NCI-H774 (cell line): ENCODE data around the gene CDC20.
"Not testable (repeated sequence)": the region's sequence is repeated elsewhere in the genome, so short reads cannot be mapped to it uniquely, and the experiment has no call there.

Experiments used
- DNase-seq: peaks from one replicate; lab custom pipeline; 2025; lab: John Stamatoyannopoulos, UW

CDC20 gene

GRCh38 chr1:43383449-43383848 lies 24.7 kb downstream of the CDC20 start:
- DNase-seq, result no peak

DNA sequence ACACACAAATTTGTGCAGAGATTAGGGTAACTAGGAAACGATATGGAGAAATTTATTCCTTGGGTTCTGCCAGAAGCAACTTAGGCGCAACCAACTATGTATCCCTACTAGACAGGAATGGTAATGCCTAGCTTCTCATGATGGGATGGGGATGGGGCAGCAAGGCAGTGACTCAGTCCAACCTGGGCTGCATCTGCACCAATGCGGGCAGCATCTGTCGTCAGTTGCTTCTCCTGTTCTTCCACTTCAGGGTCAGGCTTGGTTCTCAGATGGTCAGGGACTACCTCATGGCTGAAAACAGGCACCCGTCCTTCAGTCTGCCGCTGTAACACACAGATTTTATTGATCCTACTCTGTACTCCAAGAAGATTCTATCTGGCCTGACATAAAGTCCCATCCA lies 27.9 kb downstream of the CDC20 start:
- no peak for DNase-seq

- DNase-seq, result no peak
Observed at GRCh38 chr1:43387976-43388599, 29.3 kb downstream of the CDC20 start.

- no peak for DNase-seq
Observed at GRCh38 chr1:43388613-43389012, 29.8 kb downstream of the CDC20 start.

DNA sequence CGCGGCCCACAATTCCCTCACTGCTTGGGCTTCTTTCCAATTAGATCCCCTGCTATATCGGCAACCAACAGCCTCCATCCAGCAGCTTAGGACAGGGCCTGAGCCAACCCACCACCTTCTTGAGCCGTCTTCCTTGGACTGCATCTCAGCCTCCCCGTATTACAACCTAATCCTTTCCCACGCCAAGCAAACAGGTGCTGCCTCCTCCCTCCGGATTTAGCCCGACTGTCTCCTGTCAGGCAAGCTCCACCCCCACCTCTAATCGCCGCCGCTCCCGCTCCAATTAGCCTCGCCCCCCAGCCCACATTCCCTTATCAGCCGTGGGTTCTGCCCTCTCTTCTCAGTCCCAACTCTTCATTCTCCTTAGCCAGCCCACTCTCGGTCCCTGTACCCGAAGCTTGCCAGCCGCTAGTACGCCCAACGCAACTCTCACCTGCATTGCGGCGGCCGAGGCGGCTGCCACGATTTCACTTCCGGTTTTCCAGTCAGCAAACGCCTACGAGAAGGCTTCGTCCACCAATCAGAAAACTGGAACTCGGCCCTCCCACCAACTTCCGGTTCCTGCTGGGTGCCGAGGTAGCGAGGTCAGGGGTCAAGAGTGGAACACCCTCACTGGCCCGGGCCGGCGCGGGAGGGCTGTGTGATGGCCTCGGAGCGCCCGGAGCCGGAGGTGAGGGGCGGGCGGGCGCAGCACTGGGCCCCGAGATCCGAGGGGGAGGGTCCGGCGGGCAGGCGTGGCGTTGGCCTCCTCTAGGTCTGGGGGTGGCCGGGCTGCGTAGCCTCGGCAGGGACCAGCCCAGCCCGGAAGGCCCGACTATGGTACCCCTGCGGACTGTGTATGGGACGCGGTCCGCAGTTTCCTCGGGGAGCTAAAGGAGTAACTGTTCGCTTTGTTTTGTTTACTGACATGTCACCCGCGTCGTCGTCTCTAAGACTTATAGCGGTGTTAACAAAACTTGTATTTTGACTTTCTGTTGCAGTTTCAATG lies 30.8 kb downstream of the CDC20 start, which contains the start of the genes MED8 and SZT2:
MED8 (minus strand) TSS at position 475 of the 988 bp plus-strand sequence; CDS start at position 439, 36 bp downstream.
SZT2 (plus strand) TSS at position 574 of the 988 bp plus-strand sequence; CDS start at position 644, 70 bp downstream.
- peak; percentile 99 for DNase-seq

DNA sequence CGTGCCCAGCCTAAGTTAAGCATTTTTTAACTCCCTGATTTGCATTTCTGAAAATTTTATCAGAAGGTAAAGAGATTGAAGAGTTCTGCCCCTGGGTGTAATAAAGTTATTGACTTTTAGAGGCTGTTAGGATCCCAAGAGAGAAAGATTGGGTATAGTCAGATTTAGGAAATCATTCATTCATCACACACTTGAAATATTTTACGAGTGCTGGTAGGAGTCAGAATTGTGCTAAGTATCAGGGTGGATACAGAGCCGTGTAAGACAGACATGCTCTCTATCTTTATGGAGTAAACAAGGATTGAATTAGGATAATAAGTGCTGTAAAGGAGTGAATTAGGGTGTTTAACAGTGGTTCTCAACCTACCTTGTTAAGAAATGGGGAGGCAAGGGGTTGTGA lies 33.9 kb downstream of the CDC20 start:
- no peak for DNase-seq

DNA sequence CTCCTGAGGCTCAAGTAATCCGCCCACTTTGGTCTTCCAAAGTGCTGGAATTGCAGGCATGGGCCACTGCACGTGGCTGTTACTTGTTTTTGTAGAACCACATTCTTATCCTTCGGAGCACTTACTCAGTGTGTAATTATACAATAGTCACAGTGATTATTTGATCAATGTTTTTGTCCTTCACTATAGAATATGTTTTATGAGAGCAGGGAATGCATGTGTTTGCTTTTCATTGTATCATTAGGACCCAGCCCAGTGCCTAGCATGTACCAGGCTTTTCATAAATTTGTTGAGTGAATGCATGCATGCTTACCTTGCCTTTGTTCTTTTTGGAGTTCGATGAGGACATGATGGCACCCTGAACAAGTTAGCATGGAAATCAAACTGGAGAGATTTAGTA lies 36.7 kb downstream of the CDC20 start:
- no peak for DNase-seq

GRCh38 chr1:43396059-43396458 lies 37.3 kb downstream of the CDC20 start:
- DNase-seq, result no peak

DNA sequence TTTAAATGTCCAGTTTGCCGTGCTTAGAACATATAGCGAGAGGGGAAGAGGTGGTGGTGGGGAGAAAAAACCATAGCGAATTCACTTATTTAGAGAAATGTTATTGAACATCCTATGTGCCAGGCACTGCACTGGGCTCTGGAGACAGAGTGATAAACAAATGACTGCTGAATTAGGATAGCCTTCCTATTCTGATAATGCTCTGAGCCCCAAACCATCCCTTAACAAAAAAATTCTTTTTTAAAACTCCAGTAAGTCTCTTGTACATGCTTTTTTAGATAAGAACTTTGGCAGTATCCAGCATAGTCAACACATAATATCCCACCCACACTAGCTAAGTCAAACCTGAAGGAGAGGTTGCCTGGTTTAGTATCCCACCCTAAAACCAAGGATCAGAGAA lies 39.4 kb downstream of the CDC20 start:
- DNase-seq, result no peak

DNA sequence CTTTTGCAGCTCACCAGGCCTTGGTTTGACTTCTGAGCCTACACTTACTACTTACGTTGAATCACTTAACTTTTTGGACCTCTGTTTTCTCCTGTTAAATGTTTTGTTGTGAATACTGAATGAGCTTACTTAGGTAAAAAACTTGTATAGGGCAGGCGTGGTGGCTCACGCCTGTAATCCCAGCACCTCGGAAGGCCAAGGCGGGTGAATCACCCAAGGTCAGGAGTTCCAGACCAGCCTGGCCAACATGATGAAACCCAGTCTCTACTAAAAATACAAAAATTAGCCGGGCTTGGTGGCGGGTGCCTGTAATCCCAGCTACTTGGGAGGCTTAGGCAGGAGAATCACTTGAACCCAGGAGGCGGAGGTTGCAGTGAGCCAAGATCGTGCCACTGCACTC lies 41.7 kb downstream of the CDC20 start:
- not testable (repeated sequence) for DNase-seq

DNA sequence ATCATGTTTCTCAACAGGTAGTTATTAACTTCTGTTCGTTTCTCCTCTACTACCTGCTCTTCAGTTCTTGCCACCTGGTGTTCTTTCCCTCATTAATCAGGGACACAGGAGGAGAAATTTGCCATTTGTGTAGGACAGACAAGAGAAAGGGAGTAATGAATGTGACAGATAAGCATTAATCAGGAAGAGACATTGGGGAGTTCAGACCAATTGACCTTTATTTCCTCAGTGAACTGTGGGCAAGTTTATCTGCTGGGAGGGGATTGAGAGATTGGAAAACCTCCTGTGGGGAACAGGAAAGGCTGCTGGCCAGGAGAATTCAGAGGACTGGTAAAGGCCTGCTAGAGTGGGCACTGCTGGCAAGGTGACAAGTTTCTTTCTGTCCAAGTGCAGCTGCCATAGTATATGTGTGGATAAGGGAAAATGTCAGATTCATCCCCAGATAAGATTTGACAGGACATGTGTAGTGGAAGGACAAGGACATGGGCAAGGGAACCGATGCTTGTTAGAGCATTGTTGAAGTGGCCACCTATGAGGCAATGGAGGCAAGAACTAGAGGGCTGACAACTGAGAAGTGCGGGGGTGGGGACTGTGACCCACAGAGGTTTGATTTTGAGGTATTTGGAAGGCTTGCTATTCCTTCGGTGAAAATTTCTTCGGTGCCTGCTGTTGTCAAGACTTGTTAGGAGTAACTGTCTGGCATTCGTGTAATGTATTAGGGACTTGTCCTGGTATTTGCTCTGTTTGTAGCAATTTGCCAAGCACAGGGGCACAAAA lies 43.5 kb downstream of the CDC20 start:
- no peak for DNase-seq

DNA sequence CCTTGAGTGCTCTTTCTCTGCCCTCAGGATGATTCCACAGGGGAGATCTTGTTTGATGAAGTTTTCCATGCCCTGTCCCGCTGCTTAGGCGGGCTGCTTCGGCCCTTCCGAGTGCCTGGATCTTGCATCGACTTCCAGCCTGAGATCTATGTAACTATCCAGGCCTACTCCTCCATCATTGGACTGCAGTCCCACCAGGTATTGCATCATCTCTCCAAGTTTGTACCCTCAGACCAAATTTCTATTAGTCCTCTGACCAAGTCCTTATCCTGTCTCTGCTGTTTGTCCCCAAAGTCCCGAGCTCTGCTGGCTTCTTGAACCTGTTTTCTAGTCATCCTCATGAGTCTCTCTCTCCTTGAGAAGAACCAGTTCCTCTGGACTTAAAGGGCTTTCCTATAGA lies 45.6 kb downstream of the CDC20 start:
- DNase-seq, result no peak

DNA sequence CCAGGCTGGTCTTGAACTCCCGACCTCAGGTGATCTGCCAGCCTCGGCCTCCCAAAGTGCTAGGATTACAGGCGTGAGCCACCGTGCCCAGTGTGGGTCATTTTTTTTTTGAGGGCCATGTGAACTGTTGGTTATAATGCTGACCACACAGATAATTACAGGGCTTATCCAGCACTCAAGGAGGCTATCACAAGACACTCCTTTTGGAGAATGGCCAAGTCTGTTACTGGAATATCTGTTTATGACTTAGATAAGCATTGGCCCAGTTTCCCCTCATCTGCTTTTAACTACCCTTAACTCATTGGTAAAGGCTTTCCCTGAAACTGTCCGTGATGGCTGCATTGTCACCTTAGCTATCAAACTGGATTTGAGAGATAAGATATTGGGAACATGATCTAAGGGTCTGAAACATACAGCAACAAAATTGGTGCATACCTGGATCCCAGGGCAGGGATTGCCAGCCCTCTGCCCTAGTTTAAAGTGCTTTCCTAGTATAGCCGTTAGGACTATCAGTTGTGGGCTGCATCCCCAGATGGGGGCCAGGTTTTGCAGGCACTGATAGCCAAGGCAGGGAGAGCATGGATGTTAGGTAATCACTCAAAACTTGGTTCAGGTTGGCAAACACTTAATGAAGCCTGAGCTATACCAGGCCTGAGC lies 46.6 kb downstream of the CDC20 start:
- no peak for DNase-seq

DNA sequence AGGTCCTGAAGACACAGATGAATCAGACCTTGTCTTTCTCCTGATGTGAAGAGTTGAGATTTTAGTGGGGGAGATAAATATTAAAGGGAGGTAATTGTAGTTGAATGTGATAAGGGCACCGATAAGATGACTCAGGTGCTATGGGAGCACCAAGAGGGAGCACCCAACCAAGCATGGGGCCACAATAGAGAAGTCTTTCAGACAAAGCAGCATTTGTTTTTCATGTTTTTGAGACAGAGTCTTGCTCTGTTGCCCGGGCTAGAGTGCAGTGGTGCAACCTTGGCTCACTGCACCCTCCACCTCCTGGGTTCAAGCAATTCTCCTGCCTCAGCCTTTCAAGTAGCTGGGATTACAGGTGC lies 47.1 kb downstream of the CDC20 start:
- no peak for DNase-seq

- DNase-seq, result no peak
Observed at GRCh38 chr1:43410571-43410970, 51.8 kb downstream of the CDC20 start.
